ENCODE results near the gene SARNP.

- TF ChIP-seq RELA (CRISPR knock-in tag; IDR thresholded peaks at IDR 0.05; ENCODE audit: borderline replicate concordance) = no peak
- no peak for TF ChIP-seq ELF4 (CRISPR knock-in tag; IDR thresholded peaks at IDR 0.05; ENCODE audit: low read depth)
- TF ChIP-seq CTCF (IDR thresholded peaks at IDR 0.05) = no peak
- no peak for TF ChIP-seq USF1 (CRISPR knock-in tag; IDR thresholded peaks at IDR 0.05)
- TF ChIP-seq ESRRA (CRISPR knock-in tag; IDR thresholded peaks at IDR 0.05; ENCODE audit: borderline replicate concordance) = no peak
- TF ChIP-seq PRDM15 (CRISPR knock-in tag; IDR thresholded peaks at IDR 0.05) = no peak
- TF ChIP-seq ATF6 (CRISPR knock-in tag; IDR thresholded peaks at IDR 0.05) = no peak
- TF ChIP-seq STAT6 (CRISPR knock-in tag; conservative IDR thresholded peaks at IDR 0.05; ENCODE audit: low read depth) = no peak
- no peak for TF ChIP-seq CREB1 (CRISPR knock-in tag; IDR thresholded peaks at IDR 0.05)
- TF ChIP-seq FOXP1 (CRISPR knock-in tag; IDR thresholded peaks at IDR 0.05; ENCODE audit: borderline replicate concordance) = no peak
- no peak for TF ChIP-seq HMGXB4 (CRISPR knock-in tag; IDR thresholded peaks at IDR 0.05)
- no peak for TF ChIP-seq NR3C1 (CRISPR knock-in tag; conservative IDR thresholded peaks at IDR 0.05; ENCODE audit: low read depth)
These were observed 69.1 kb downstream of the SARNP start for GRCh38 chr12:55748230-55748993.

All from WTC11 (cell line).